Osteocyte (in vitro differentiated cells): ENCODE results near the gene ARID4B. TPM values are rescaled to one million over a fixed set of nuclear protein-coding genes. Genes with fewer than 3 reads are reported as not detected.

Source experiments
- DNase-seq: peaks from one replicate; pipeline ENCODE4 v3.0.0; 2021; ENCODE audit warnings: mixed read lengths; ENCODE audit not compliant: unreplicated experiment; ENCODE audit errors: extremely low spot score
- H3K27ac Mint-ChIP-seq: one replicate; pipeline ENCODE4 v1.8.0; 2021; ENCODE audit warnings: mild to moderate bottlenecking, mixed read lengths; ENCODE audit not compliant: unreplicated experiment
- H3K27me3 Mint-ChIP-seq: one replicate; pipeline ENCODE4 v1.8.0; 2021; ENCODE audit warnings: mixed read lengths; ENCODE audit not compliant: unreplicated experiment
- H3K36me3 Mint-ChIP-seq: one replicate; pipeline ENCODE4 v1.8.0; 2021; ENCODE audit warnings: mixed read lengths; ENCODE audit not compliant: unreplicated experiment
- H3K4me1 Mint-ChIP-seq: one replicate; pipeline ENCODE4 v1.8.0; 2021; ENCODE audit warnings: mixed read lengths; ENCODE audit not compliant: unreplicated experiment
- H3K4me3 Mint-ChIP-seq: one replicate; pipeline ENCODE4 v1.8.0; 2021; ENCODE audit warnings: mild to moderate bottlenecking, moderate library complexity, mixed read lengths; ENCODE audit not compliant: unreplicated experiment
- H3K9me3 Mint-ChIP-seq: one replicate; pipeline ENCODE4 v1.8.0; 2021; ENCODE audit warnings: mixed read lengths; ENCODE audit not compliant: unreplicated experiment
- total RNA-seq: library from RNA; stranded (reverse); gene quantifications from 2 replicates; pipeline ENCODE4 v1.2.1, GENCODE V29; 2021
- TF ChIP-seq, protein P1 (sequence below): fragments of 200-600 bp; sonication (generic); IDR thresholded peaks from 2 replicates; pipeline ENCODE4 v1.5.0; 2021; ENCODE audit warnings: antibody characterized with exemption, mild to moderate bottlenecking, moderate library complexity

The ARID4B gene
- total RNA-seq, 1 donor from 2014 or later = 41.3 TPM

GRCh38 chr1:235199441-235199840 lies 128.5 kb downstream of the ARID4B start:
- Mint-ChIP-seq H3K36me3 (peaks cover 16% of the 10 kb centered on the region), H3K9me3 (no peaks in the 10 kb centered on the region), H3K4me3 (no peak overlapping the region), H3K27ac (peak overlapping the region; percentile 84), H3K27me3 (no peaks in the 10 kb centered on the region), H3K4me1 (peaks cover 9% of the 10 kb centered on the region)
- DNase-seq = no peak
- TF ChIP-seq, protein P1, sequence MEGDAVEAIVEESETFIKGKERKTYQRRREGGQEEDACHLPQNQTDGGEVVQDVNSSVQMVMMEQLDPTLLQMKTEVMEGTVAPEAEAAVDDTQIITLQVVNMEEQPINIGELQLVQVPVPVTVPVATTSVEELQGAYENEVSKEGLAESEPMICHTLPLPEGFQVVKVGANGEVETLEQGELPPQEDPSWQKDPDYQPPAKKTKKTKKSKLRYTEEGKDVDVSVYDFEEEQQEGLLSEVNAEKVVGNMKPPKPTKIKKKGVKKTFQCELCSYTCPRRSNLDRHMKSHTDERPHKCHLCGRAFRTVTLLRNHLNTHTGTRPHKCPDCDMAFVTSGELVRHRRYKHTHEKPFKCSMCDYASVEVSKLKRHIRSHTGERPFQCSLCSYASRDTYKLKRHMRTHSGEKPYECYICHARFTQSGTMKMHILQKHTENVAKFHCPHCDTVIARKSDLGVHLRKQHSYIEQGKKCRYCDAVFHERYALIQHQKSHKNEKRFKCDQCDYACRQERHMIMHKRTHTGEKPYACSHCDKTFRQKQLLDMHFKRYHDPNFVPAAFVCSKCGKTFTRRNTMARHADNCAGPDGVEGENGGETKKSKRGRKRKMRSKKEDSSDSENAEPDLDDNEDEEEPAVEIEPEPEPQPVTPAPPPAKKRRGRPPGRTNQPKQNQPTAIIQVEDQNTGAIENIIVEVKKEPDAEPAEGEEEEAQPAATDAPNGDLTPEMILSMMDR = peak; percentile 71

DNA sequence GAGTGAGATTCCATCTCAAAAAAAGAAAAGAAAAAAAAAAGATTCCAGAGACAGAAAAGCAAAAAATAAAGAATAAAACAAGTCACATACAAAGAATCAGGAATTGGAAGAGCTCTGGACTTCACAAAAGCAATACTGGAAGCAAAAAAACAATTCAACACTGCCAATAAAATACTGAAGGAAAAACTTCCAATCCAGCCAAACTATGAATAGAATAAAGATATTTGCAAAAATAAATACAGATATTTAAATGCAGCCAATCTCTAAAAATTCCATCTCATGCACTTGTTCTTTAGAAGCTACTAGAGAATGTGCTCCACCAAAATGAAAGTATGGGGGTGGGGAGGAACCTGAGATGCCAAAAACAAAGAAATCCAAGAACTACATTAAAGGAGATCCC lies 137.5 kb downstream of the ARID4B start:
- Mint-ChIP-seq H3K27me3 (no peaks in the 10 kb centered on the region), H3K4me1 (no peaks in the 10 kb centered on the region), H3K4me3 (no peak overlapping the region), H3K27ac (no peak overlapping the region), H3K9me3 (no peaks in the 10 kb centered on the region), H3K36me3 (peaks cover 37% of the 10 kb centered on the region)
- TF ChIP-seq, protein P1 = no peak
- no peak for DNase-seq

DNA sequence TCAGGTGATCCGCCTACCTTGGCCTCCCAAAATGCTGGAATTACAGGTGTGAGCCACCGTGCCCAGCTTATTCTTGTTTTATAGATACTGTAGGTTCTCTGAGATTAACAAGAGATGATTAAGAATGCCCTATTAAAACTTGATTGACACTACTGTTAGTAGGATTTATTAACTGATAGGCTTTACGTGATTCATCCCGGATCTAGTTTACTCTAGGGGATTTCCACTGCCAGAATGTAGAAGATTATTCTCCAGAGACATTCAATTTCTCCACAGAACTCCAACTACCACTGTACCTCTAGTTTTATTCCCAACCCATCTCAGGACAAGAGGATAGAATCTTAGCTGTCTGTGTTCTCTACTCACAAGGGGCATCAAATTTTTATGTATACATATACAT lies 140.7 kb downstream of the ARID4B start:
- Mint-ChIP-seq H3K27me3 (no peaks in the 10 kb centered on the region), H3K36me3 (peaks cover 22% of the 10 kb centered on the region), H3K4me1 (no peaks in the 10 kb centered on the region), H3K4me3 (no peak overlapping the region), H3K27ac (no peak overlapping the region), H3K9me3 (no peaks in the 10 kb centered on the region)
- DNase-seq = no peak
- TF ChIP-seq, protein P1 = no peak

DNA sequence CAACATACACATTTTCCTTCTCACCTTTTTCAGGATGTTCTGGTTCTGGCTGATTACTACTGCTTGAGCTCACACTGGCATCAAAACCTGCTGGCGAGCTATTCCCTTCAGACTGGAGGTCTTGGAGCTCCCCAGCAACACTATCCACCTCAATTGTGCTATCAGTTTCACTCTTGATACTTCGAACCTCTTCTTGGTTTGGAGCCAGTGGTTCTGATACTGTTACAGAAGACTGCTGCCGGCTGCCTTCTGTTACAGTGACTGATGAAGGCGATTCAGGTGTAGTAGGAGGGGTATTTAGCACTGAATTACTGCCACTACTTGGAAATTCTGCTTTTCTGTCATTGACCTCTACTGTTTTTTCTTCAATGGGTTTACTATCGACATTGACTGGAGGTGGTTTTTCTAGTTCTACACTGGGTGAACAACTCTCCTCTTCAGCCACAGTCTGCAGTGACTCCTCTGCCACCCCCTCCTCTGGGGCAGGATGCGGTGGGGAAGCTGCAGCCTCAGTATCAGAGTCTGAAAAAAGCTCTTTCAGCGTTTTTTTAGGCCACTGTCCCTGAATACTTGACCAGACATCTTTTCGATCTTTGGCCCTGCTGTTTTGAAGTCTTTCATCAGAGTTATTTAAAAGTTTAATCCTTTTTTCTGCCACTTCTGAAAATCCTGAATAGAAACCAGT lies 146.3 kb downstream of the ARID4B start:
- peak overlapping the region; percentile 38 for H3K27ac Mint-ChIP-seq
- no peak overlapping the region for H3K4me3 Mint-ChIP-seq
- no peaks in the 10 kb centered on the region for H3K27me3 Mint-ChIP-seq
- no peak for DNase-seq
- H3K4me1 Mint-ChIP-seq = no peaks in the 10 kb centered on the region
- no peaks in the 10 kb centered on the region for H3K9me3 Mint-ChIP-seq
- peaks cover 27% of the 10 kb centered on the region for H3K36me3 Mint-ChIP-seq
- TF ChIP-seq, protein P1 = no peak

GRCh38 chr1:235180916-235181460 lies 147.0 kb downstream of the ARID4B start:
- H3K27me3 Mint-ChIP-seq = no peaks in the 10 kb centered on the region
- DNase-seq = no peak
- peaks cover 29% of the 10 kb centered on the region for H3K36me3 Mint-ChIP-seq
- H3K27ac Mint-ChIP-seq = no peak overlapping the region
- H3K4me3 Mint-ChIP-seq = no peak overlapping the region
- H3K9me3 Mint-ChIP-seq = no peaks in the 10 kb centered on the region
- TF ChIP-seq, protein P1 = no peak
- no peaks in the 10 kb centered on the region for H3K4me1 Mint-ChIP-seq
